Ishikawa (cell line): Measurements from ENCODE around the gene ADISSP.

ENCODE experiments used
- EP300 ChIP-seq: IDR thresholded peaks from 2 replicates; pipeline ENCODE4 v1.6.1; 2012; ENCODE audit warnings: borderline replicate concordance
- FOXM1 ChIP-seq: IDR thresholded peaks from 2 replicates; pipeline ENCODE4 v1.6.1; 2012; ENCODE audit warnings: low read depth, borderline replicate concordance
- RAD21 ChIP-seq: IDR thresholded peaks from 2 replicates; pipeline ENCODE4 v1.6.1; 2012; ENCODE audit warnings: low read depth
- REST ChIP-seq: IDR thresholded peaks from 2 replicates; pipeline ENCODE4 v1.6.1; 2012; ENCODE audit warnings: low read depth, mild to moderate bottlenecking
- TAF1 ChIP-seq: IDR thresholded peaks from 2 replicates; pipeline ENCODE4 v1.6.1; 2012; ENCODE audit warnings: low read depth, mild to moderate bottlenecking
- TCF12 ChIP-seq: IDR thresholded peaks from 2 replicates; pipeline ENCODE4 v1.6.1; 2012; ENCODE audit warnings: low read depth
- USF1 ChIP-seq: IDR thresholded peaks from 2 replicates; pipeline ENCODE4 v1.6.1; 2012

GRCh38 chr20:3794701-3795420 lies 27.3 kb upstream of the ADISSP start:
- TF ChIP-seq EP300 = no peak
- TF ChIP-seq REST = no peak
- no peak for TF ChIP-seq RAD21
- TF ChIP-seq USF1 = no peak
- no peak for TF ChIP-seq TAF1
- TF ChIP-seq TCF12 = no peak
- TF ChIP-seq FOXM1 = no peak
